Caco-2 (cell line): Measurements from ENCODE around the gene ABCA7. TPM values are rescaled to one million over a fixed set of nuclear protein-coding genes. Genes with fewer than 3 reads are reported as not detected.

ENCODE experiments used
- BruUV-seq: library from RNA; stranded (reverse); fragments of 400-500 nt; replicated peaks from 2 replicates; lab custom pipeline; 2021; lab: Mats Ljungman, UMichigan
- CTCF ChIA-PET: fragments of 300-600 bp; sonication (Branson Sonifier 250); formaldehyde crosslinking; loops from one replicate; lab custom pipeline; 2022; ENCODE audit warnings: antibody characterized with exemption; lab: Charles Lee
- POLR2A ChIA-PET: fragments of 300-600 bp; sonication (Branson Sonifier 250); formaldehyde crosslinking; loops from one replicate; lab custom pipeline; 2022; ENCODE audit warnings: antibody characterized with exemption; lab: Charles Lee
- DNase-seq, 2 experiments: peaks; one replicate each; pipeline versions ENCODE4 v3.0.0 to v3.0.0-alpha.2; 2020 to 2022
- H3K27me3 ChIP-seq: replicated peaks from 2 replicates; pipeline ENCODE4 v1.6.0; 2011; ENCODE audit warnings: low read length; ENCODE audit not compliant: control insufficient read depth, insufficient read depth
- H3K36me3 ChIP-seq: 2 replicates; pipeline ENCODE4 v1.5.1; 2011; ENCODE audit warnings: low read length; ENCODE audit not compliant: control insufficient read depth, insufficient read depth
- H3K4me1 ChIP-seq: fragments of 250-450 bp; sonication (Bioruptor Pico); 2 replicates; pipeline ENCODE4 v1.5.1; 2020; ENCODE audit warnings: mild to moderate bottlenecking
- H3K4me3 ChIP-seq: 2 replicates; pipeline ENCODE4 v1.5.1; 2011; ENCODE audit warnings: low read depth, mild to moderate bottlenecking, control low read depth, low read length
- H3K9me3 ChIP-seq: fragments of 250-450 bp; sonication (Bioruptor Pico); 2 replicates; pipeline ENCODE4 v1.5.1; 2020; ENCODE audit warnings: mild to moderate bottlenecking, moderate library complexity
- H3K27ac Mint-ChIP-seq: one replicate; pipeline ENCODE4 v1.8.0; 2022; ENCODE audit warnings: mixed read lengths; ENCODE audit not compliant: unreplicated experiment
- H3K27me3 Mint-ChIP-seq: one replicate; pipeline ENCODE4 v1.8.0; 2022; ENCODE audit warnings: mixed read lengths; ENCODE audit not compliant: insufficient read depth, unreplicated experiment
- H3K36me3 Mint-ChIP-seq: one replicate; pipeline ENCODE4 v1.8.0; 2022; ENCODE audit warnings: mild to moderate bottlenecking, mixed read lengths; ENCODE audit not compliant: insufficient read depth, unreplicated experiment
- H3K4me1 Mint-ChIP-seq: one replicate; pipeline ENCODE4 v1.8.0; 2022; ENCODE audit warnings: low read depth, mixed read lengths; ENCODE audit not compliant: unreplicated experiment
- H3K4me3 Mint-ChIP-seq: one replicate; pipeline ENCODE4 v1.8.0; 2022; ENCODE audit warnings: mild to moderate bottlenecking, moderate library complexity, mixed read lengths; ENCODE audit not compliant: unreplicated experiment
- H3K9me3 Mint-ChIP-seq: one replicate; pipeline ENCODE4 v1.8.0; 2022; ENCODE audit warnings: mixed read lengths; ENCODE audit not compliant: unreplicated experiment
- intact Hi-C: fragments of 100-400 bp; cut with micrococcal nuclease; formaldehyde crosslinking; loops from one replicate; pipeline ENCODE4 v1.10.0; 2022; ENCODE audit not compliant: unreplicated experiment
- total RNA-seq: library from RNA; stranded (reverse); gene quantifications from 2 replicates; pipeline ENCODE4 v1.2.3, GENCODE V29; 2022
- TF ChIP-seq, protein P1 (sequence below), 2 experiments: fragments of 200-600 bp in 1 of 2; IDR thresholded peaks; 1 replicate in 1 of 2; 2 replicates in 1 of 2; pipeline versions ENCODE4 v1.5.1 to v1.8.0; 2011 to 2022; ENCODE audit warnings: antibody characterized with exemption in 1 of 2, control low read depth in 1 of 2, inconsistent platforms in 1 of 2, low read depth in 1 of 2, low read length in 1 of 2, mild to moderate bottlenecking in 1 of 2, moderate library complexity in 1 of 2; ENCODE audit not compliant: insufficient read depth in 1 of 2, severe bottlenecking in 1 of 2, unreplicated experiment in 1 of 2

Gene ABCA7
- total RNA-seq, 1 experiment from 2014 or later: 45.9 TPM

DNA sequence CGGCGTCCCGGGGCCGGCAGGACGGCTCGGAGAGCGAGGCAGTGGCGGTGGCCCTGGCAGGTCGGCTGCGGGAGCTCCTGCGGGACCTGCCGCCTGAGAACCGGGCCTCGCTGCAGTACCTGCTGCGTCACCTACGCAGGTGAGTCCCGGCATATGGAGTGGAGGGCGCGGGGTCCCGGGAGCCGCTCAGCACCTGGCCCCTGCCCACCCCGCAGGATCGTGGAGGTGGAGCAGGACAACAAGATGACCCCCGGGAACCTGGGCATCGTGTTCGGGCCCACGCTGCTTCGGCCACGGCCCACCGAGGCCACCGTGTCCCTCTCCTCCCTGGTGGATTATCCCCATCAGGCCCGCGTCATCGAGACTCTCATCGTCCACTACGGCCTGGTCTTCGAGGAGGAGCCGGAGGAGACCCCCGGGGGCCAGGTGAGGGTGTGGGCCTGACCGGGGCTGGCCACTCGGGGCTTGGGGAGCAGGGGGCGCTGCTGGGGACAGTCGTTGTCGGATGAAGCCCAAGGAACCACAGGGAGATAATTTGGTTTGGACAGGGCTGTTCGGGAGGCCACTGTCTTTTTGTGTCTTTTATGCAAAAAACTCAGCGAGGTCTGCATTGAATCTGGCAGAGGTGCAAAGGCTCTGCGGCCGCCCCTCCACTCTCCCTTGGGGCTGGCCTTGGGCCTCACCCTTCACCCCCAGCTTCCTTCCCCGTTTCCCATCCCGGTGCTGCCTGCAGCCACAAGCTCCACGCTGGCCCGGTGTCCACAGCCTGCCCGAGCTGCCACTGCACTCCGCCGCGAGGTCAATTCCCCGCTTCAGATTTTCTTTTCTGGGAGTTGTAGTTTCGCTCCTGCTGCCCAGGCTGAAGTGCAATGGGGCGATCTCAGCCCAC is 43.3 kb downstream of the ABCA7 start:
- Histone ChIP-seq H3K36me3 (no peaks in the 10 kb centered on the region), H3K27me3 (no peaks in the 10 kb centered on the region), H3K4me1 (no peaks in the 10 kb centered on the region), H3K9me3 (no peaks in the 10 kb centered on the region), H3K4me3 (no peak overlapping the region)
- intact Hi-C loops: no loop called here
- ChIA-PET CTCF (interaction anchor here (0.6 kb wide), 1 partner anchor 61 kb away, joined by 4 read pairs; no protein-coding TSS in a partner anchor), POLR2A (no interaction called here)
- BruUV-seq: no TSS peak
- peak overlapping the region; percentile 27 for H3K4me3 Mint-ChIP-seq
- H3K9me3 Mint-ChIP-seq: no peaks in the 10 kb centered on the region
- TF ChIP-seq, protein P1, sequence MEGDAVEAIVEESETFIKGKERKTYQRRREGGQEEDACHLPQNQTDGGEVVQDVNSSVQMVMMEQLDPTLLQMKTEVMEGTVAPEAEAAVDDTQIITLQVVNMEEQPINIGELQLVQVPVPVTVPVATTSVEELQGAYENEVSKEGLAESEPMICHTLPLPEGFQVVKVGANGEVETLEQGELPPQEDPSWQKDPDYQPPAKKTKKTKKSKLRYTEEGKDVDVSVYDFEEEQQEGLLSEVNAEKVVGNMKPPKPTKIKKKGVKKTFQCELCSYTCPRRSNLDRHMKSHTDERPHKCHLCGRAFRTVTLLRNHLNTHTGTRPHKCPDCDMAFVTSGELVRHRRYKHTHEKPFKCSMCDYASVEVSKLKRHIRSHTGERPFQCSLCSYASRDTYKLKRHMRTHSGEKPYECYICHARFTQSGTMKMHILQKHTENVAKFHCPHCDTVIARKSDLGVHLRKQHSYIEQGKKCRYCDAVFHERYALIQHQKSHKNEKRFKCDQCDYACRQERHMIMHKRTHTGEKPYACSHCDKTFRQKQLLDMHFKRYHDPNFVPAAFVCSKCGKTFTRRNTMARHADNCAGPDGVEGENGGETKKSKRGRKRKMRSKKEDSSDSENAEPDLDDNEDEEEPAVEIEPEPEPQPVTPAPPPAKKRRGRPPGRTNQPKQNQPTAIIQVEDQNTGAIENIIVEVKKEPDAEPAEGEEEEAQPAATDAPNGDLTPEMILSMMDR (IDR thresholded peaks at IDR 0.05; ENCODE audit: insufficient read depth in 1 of 2, low read depth in 1 of 2, low read length in 1 of 2, severe bottlenecking in 1 of 2, unreplicated experiment in 1 of 2): no peak
- peaks cover 80% of the 10 kb centered on the region for H3K36me3 Mint-ChIP-seq
- no peaks in the 10 kb centered on the region for H3K27me3 Mint-ChIP-seq
- DNase-seq: no peak
- H3K27ac Mint-ChIP-seq: no peak overlapping the region
- H3K4me1 Mint-ChIP-seq: no peaks in the 10 kb centered on the region

- TF ChIP-seq, protein P1 (IDR thresholded peaks at IDR 0.05; ENCODE audit: insufficient read depth in 1 of 2, low read depth in 1 of 2, low read length in 1 of 2, severe bottlenecking in 1 of 2, unreplicated experiment in 1 of 2): no peak
- BruUV-seq: no TSS peak
- Mint-ChIP-seq H3K27ac (peak overlapping the region; percentile 53), H3K36me3 (peaks cover 91% of the 10 kb centered on the region), H3K4me3 (no peak overlapping the region), H3K9me3 (no peaks in the 10 kb centered on the region), H3K4me1 (no peaks in the 10 kb centered on the region), H3K27me3 (no peaks in the 10 kb centered on the region)
- H3K4me3 ChIP-seq: no peak overlapping the region
- ChIA-PET CTCF (no interaction called here), POLR2A (interaction anchor here (0.5 kb wide), 1 partner anchor 29 kb away, joined by 3 read pairs; no protein-coding TSS in a partner anchor)
- intact Hi-C loops: no loop called here
- no peak for DNase-seq
- no peaks in the 10 kb centered on the region for H3K27me3 ChIP-seq
- H3K4me1 ChIP-seq: no peaks in the 10 kb centered on the region
- H3K9me3 ChIP-seq: no peaks in the 10 kb centered on the region
- H3K36me3 ChIP-seq: no peaks in the 10 kb centered on the region; the same call in 1 of the 2 replicates
Measured at GRCh38 chr19:1084024-1084868, 44.3 kb downstream of the ABCA7 start.

DNA sequence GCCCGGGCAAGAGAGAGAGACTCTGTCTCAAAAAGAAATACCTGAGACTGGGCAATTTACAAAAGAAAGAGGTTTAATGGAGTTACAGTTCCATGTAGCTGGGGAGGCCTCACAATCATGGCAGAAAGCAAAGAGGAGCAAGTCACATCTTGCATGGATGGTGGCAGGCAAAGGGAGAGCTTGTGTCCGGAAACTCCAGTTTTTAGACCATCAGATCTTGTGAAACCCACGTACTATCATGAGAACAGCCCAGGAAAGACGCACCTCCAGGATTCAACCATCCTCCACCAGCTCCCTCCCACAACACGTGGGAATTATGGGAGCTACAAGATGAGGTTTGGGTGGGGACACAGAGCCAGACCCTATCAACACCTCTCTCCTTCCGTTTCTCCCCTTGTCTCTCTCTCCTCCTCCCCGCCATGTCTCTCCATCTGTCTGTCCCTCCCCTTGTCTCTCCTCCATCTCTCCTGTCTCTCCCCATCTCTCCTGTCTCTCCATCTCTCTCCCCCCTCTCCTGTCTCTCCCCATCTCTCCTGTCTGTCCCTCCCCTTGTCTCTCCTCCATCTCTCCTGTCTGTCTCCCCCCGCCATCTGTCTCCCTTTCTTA is 45.2 kb downstream of the ABCA7 start:
- Histone ChIP-seq H3K9me3 (no peaks in the 10 kb centered on the region), H3K4me3 (no peak overlapping the region), H3K27me3 (no peaks in the 10 kb centered on the region), H3K36me3 (no peaks in the 10 kb centered on the region; the same call in 1 of the 2 replicates), H3K4me1 (no peaks in the 10 kb centered on the region)
- no peaks in the 10 kb centered on the region for H3K4me1 Mint-ChIP-seq
- no peak for DNase-seq
- intact Hi-C loops: no loop called here
- CTCF ChIA-PET: no interaction called here
- no peaks in the 10 kb centered on the region for H3K27me3 Mint-ChIP-seq
- POLR2A ChIA-PET: no interaction called here
- no peaks in the 10 kb centered on the region for H3K9me3 Mint-ChIP-seq
- TF ChIP-seq, protein P1 (IDR thresholded peaks at IDR 0.05; ENCODE audit: insufficient read depth in 1 of 2, low read depth in 1 of 2, low read length in 1 of 2, severe bottlenecking in 1 of 2, unreplicated experiment in 1 of 2): no peak
- no TSS peak for BruUV-seq
- no peak overlapping the region for H3K4me3 Mint-ChIP-seq
- peaks cover 90% of the 10 kb centered on the region for H3K36me3 Mint-ChIP-seq
- H3K27ac Mint-ChIP-seq: peak overlapping the region; percentile 53
